OCI-LY7 (cell line): Measurements from ENCODE around the gene KAT7. TPM values are rescaled to one million over a fixed set of nuclear protein-coding genes. Genes with fewer than 3 reads are reported as not detected.
A peak's percentile ranks its signal among the peaks of the same experiment; 100 is the strongest.

Source experiments
- BruUV-seq: library from RNA; stranded (reverse); fragments of 400-500 nt; replicated peaks from 2 replicates; lab custom pipeline; 2021; lab: Mats Ljungman, UMichigan
- CTCF ChIA-PET: fragments of 300-600 bp; sonication (Branson Sonifier 250); formaldehyde crosslinking; loops from one replicate; lab custom pipeline; 2022; ENCODE audit warnings: antibody characterized with exemption; ENCODE audit not compliant: unreplicated experiment; lab: Charles Lee
- POLR2A ChIA-PET: fragments of 300-600 bp; sonication (Branson Sonifier 250); formaldehyde crosslinking; loops from one replicate; lab custom pipeline; 2022; ENCODE audit warnings: antibody characterized with exemption; lab: Charles Lee
- DNase-seq: peaks from one replicate; pipeline ENCODE4 v3.0.0-alpha.2; 2015; ENCODE audit warnings: low spot score
- H2AFZ ChIP-seq: fragments of 200-600 bp; sonication (generic), shearing (Covaris generic); 2 replicates; pipeline ENCODE4 v1.6.1; 2014; ENCODE audit warnings: mild to moderate bottlenecking, antibody characterized with exemption, low read length, moderate library complexity
- H3K27ac ChIP-seq: fragments of 200-600 bp; sonication (generic); 2 replicates; pipeline ENCODE4 v1.5.1; 2014; ENCODE audit warnings: mixed run types, low read depth, mild to moderate bottlenecking, moderate library complexity, low read length, inconsistent platforms; ENCODE audit not compliant: poor library complexity, severe bottlenecking
- H3K36me3 ChIP-seq: fragments of 200-600 bp; sonication (generic); 2 replicates; pipeline ENCODE4 v1.6.1; 2014; ENCODE audit warnings: mild to moderate bottlenecking, antibody characterized with exemption, low read length, moderate library complexity, mixed read lengths; ENCODE audit not compliant: insufficient read depth
- H3K4me1 ChIP-seq: fragments of 200-600 bp; sonication (generic); 2 replicates; pipeline ENCODE4 v1.5.1; 2014; ENCODE audit warnings: mild to moderate bottlenecking, low read length; ENCODE audit not compliant: insufficient read depth, poor library complexity, severe bottlenecking
- H3K4me2 ChIP-seq: fragments of 200-600 bp; sonication (generic); 2 replicates; pipeline ENCODE4 v1.6.1; 2014; ENCODE audit warnings: mild to moderate bottlenecking, low read length
- H3K4me3 ChIP-seq: fragments of 200-600 bp; sonication (generic); 2 replicates; pipeline ENCODE4 v1.5.1; 2014; ENCODE audit warnings: mild to moderate bottlenecking, low read depth, low read length; ENCODE audit not compliant: poor library complexity, severe bottlenecking
- H3K79me2 ChIP-seq: fragments of 200-600 bp; sonication (generic); 2 replicates; pipeline ENCODE4 v1.6.1; 2016; ENCODE audit warnings: low read depth, mild to moderate bottlenecking, low read length, moderate library complexity, mixed read lengths; ENCODE audit not compliant: insufficient read depth
- H3K9me2 ChIP-seq: fragments of 200-600 bp; sonication (generic); 2 replicates; pipeline ENCODE4 v1.6.1; 2016; ENCODE audit warnings: mild to moderate bottlenecking, low read length, mixed read lengths; ENCODE audit not compliant: insufficient read depth
- H3K9me3 ChIP-seq: fragments of 200-600 bp; sonication (generic); 2 replicates; pipeline ENCODE4 v1.6.1; 2014; ENCODE audit warnings: mild to moderate bottlenecking, mixed run types, low read length, mixed read lengths
- H4K20me1 ChIP-seq: fragments of 200-600 bp; sonication (generic); 2 replicates; pipeline ENCODE4 v1.6.1; 2014; ENCODE audit warnings: mild to moderate bottlenecking, antibody characterized with exemption, low read length, moderate library complexity, mixed read lengths; ENCODE audit not compliant: insufficient read depth
- EZH2phosphoT487 ChIP-seq: fragments of 200-600 bp; sonication (generic); IDR thresholded peaks from 2 replicates; pipeline ENCODE4 v1.6.1; 2018; ENCODE audit warnings: low read depth, borderline replicate concordance, mild to moderate bottlenecking, mixed run types, antibody characterized with exemption, low read length, moderate library complexity, mixed read lengths
- intact Hi-C: fragments of 100-400 bp; cut with micrococcal nuclease; formaldehyde crosslinking; loops from one replicate; pipeline ENCODE4 v1.10.0; 2022; ENCODE audit not compliant: unreplicated experiment
- total RNA-seq, 2 experiments: library from RNA; depleted of rRNA in 1 of 2; stranded (reverse); fragments of >200 nt in 1 of 2; shearing (Covaris generic) in 1 of 2; gene quantifications; 2 replicates each; pipeline ENCODE4 v1.2.3, GENCODE V29; 2014 to 2022
- TF ChIP-seq, protein P1 (sequence below): fragments of 200-600 bp; sonication (generic); conservative IDR thresholded peaks from 2 replicates; pipeline ENCODE4 v1.5.1; 2014; ENCODE audit warnings: mild to moderate bottlenecking, antibody characterized with exemption, low read length, moderate library complexity, mixed read lengths

KAT7 gene
- total RNA-seq, 2 experiments from 2014 or later = 43.3 to 70.3 TPM

DNA sequence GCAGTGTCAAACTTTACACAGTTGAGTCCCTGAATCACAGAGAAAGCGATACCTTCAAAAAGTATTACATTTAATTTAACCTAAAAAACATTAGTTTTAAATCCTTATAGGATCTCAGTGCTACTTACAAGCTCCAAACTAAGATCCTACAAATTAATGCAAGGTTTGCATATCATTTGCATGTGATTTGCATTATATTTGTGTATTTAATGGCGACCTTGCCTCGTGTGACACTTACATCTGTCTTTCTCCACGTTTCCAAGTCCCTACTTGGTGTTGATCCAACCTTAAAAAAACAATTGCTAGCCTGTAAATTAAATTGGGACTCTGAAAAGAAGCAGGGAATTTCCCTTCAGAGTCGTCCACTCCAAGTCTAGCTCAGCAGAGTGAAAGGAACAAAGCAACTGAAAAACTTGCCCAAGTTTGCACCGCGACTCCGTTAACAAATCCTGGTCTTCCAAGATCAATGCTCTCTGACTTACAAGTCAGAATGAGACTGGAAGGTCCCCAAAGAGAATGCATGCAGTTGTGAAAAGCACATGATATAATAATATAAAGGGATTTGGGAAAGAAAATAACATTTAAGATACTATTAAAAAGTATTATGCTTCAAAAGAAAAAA, 23.8 kb upstream of the KAT7 start:
- Histone ChIP-seq H3K4me2 (peak overlapping the region; percentile 59), H3K27ac (peak overlapping the region; percentile 2), H3K4me1 (peaks cover 34% of the 10 kb centered on the region), H3K4me3 (peak overlapping the region; percentile 55), H3K9me2 (no peaks in the 10 kb centered on the region), H4K20me1 (peaks cover 15% of the 10 kb centered on the region; the same call in 1 of the 2 replicates), H3K79me2 (peaks cover 41% of the 10 kb centered on the region), H3K9me3 (peaks cover 18% of the 10 kb centered on the region; the same call in 1 of the 2 replicates), H2AFZ (peak overlapping the region; percentile 11; the same call in 1 of the 2 replicates), H3K36me3 (peaks cover 7% of the 10 kb centered on the region)
- ChIA-PET POLR2A (interaction anchor here (0.6 to 9.3 kb wide), 20 partner anchors 9 to 56 kb away, joined by 3 to 124 read pairs (median 6); partner anchors contain the start of gene KAT7), CTCF (interaction anchor here (0.9 kb wide), 1 partner anchor 12 kb away, joined by 4 read pairs; no protein-coding TSS in a partner anchor)
- BruUV-seq = no TSS peak
- no peak for DNase-seq
- intact Hi-C loops = loop anchor here (2.0 kb wide), 1 partner anchor 24 kb away; the partner anchor contains the start of gene KAT7
- TF ChIP-seq EZH2phosphoT487 = no peak
- TF ChIP-seq, protein P1, sequence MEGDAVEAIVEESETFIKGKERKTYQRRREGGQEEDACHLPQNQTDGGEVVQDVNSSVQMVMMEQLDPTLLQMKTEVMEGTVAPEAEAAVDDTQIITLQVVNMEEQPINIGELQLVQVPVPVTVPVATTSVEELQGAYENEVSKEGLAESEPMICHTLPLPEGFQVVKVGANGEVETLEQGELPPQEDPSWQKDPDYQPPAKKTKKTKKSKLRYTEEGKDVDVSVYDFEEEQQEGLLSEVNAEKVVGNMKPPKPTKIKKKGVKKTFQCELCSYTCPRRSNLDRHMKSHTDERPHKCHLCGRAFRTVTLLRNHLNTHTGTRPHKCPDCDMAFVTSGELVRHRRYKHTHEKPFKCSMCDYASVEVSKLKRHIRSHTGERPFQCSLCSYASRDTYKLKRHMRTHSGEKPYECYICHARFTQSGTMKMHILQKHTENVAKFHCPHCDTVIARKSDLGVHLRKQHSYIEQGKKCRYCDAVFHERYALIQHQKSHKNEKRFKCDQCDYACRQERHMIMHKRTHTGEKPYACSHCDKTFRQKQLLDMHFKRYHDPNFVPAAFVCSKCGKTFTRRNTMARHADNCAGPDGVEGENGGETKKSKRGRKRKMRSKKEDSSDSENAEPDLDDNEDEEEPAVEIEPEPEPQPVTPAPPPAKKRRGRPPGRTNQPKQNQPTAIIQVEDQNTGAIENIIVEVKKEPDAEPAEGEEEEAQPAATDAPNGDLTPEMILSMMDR = no peak

GRCh38 chr17:49766918-49767530, 21.5 kb upstream of the KAT7 start:
- no TSS peak for BruUV-seq
- no peak for DNase-seq
- intact Hi-C loops = no loop called here
- Histone ChIP-seq H3K9me3 (peaks cover 18% of the 10 kb centered on the region; the same call in 1 of the 2 replicates), H3K36me3 (no peaks in the 10 kb centered on the region; the same call in 1 of the 2 replicates), H3K79me2 (peaks cover 18% of the 10 kb centered on the region), H4K20me1 (peaks cover 9% of the 10 kb centered on the region; the same call in 1 of the 2 replicates), H3K9me2 (no peaks in the 10 kb centered on the region), H2AFZ (no peak overlapping the region), H3K4me2 (no peak overlapping the region), H3K27ac (no peak overlapping the region), H3K4me3 (no peak overlapping the region), H3K4me1 (peaks cover 11% of the 10 kb centered on the region)
- TF ChIP-seq EZH2phosphoT487 = no peak
- TF ChIP-seq, protein P1 = no peak
- POLR2A ChIA-PET = interaction anchor here (0.7 kb wide), 1 partner anchor 11 kb away, joined by 4 read pairs; no protein-coding TSS in a partner anchor
- CTCF ChIA-PET = no interaction called here
